ENCODE measurements around the gene PACSIN2. TPM values are rescaled to one million over a fixed set of nuclear protein-coding genes. Genes with fewer than 3 reads are reported as not detected.

PACSIN2 gene
- total RNA-seq, 8 experiments from 2014 or later = 23.1 to 61.2 (median 39.0) TPM

DNA sequence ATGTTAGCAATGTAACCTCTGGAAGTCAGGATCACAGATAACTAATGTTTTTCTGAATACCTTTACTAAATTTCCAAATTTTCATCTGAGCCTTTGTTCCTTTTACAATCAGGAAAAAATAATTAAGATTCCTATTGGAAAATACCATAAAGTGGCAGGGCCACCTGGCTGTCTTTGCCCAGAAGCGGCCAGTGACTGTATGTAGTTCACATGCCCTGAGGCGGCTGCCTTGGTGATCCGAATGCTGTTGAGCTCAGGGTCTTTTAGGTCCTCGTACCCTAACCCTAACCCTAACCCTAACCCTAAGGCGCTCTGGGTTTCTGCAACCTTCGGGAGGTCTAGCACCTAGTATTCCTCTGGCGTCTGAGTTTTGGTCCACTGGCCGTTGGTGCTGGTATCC is 149.4 kb downstream of the PACSIN2 start:
- Histone ChIP-seq H3K4me3 (no peak overlapping the region), H3K27ac (no peak overlapping the region), H3K4me1 (replicated peaks in 1 of 2) (peaks cover 2 to 3% of the 10 kb centered on the region in 2 donors)
- in situ Hi-C loops (cut with MboI; ENCODE audit: low pct_unique_long_range_greater_than_20kb in 2 of 9, low sequenced_read_pairs in 9 of 9, unreplicated experiment in 9 of 9) = no loop called here
- no peak for ATAC-seq (replicated peaks in 6 of 8)
- WGBS, 10 experiments = 70 to 100% (median 92%) methylated on average over 2 to 6 of the region's 8 CpGs; no CpG with 5 or more reads in 2 of the 10 experiments

DNA sequence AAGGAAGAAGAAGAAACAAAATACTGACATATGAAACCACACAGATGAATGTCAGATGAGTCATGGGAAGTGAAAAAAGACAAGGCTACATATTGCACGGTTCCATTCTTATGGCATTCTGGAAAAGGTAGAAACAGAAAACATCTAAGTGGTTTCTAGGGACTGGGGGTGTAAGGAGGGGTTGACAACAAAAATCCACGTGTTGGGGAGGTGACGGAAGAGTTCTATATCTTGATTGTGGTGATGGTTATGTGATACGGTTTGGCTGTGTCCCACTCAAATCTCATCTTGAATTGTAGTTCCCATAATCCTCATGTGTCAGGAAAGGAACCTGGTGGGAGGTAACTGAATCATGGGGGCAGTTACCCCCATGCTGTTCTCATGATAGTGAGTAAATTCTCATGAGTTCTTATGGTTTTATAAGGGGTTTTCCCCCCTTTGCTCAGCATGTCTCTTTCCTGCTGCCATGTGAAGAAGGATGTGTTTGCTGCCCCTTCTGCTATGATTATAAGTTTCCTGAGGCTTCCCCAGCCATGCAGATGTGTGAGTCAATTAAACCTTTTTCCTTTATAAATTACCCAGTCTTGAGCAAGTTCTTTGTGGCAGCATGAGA is 151.5 kb downstream of the PACSIN2 start:
- 40 to 93% (median 83%) methylated on average over 2 to 4 of the region's 4 CpGs; no CpG with 5 or more reads in 1 of the 10 experiments for WGBS, 10 experiments
- Histone ChIP-seq H3K4me3 (no peak overlapping the region), H3K27ac (no peak overlapping the region), H3K4me1 (replicated peaks in 1 of 2) (peaks cover 2 to 3% of the 10 kb centered on the region in 2 donors)
- in situ Hi-C loops (cut with MboI; ENCODE audit: low pct_unique_long_range_greater_than_20kb in 2 of 9, low sequenced_read_pairs in 9 of 9, unreplicated experiment in 9 of 9) = no loop called here
- no peak for ATAC-seq (replicated peaks in 6 of 8)

- in situ Hi-C loops (cut with MboI; ENCODE audit: low pct_unique_long_range_greater_than_20kb in 2 of 9, low sequenced_read_pairs in 9 of 9, unreplicated experiment in 9 of 9) = no loop called here
- Histone ChIP-seq H3K4me3 (no peak overlapping the region), H3K4me1 (replicated peaks in 1 of 2) (peaks cover 5 to 8% of the 10 kb centered on the region in 2 donors), H3K27ac (no peak overlapping the region)
- WGBS, 10 experiments = 68 to 100% (median 98%) methylated on average over 2 to 5 of the region's 7 CpGs; no CpG with 5 or more reads in 1 of the 10 experiments
- ATAC-seq (replicated peaks in 6 of 8) = no peak
Observed at GRCh38 chr22:42862045-42862734, 152.8 kb downstream of the PACSIN2 start.

GRCh38 chr22:42860968-42861367 is 154.0 kb downstream of the PACSIN2 start:
- Histone ChIP-seq H3K4me1 (replicated peaks in 1 of 2) (peaks cover 5 to 8% of the 10 kb centered on the region in 2 donors), H3K4me3 (no peak overlapping the region), H3K27ac (no peak overlapping the region)
- no peak for ATAC-seq (replicated peaks in 6 of 8)
- WGBS, 10 experiments = 68 to 80% (median 80%) methylated on average over 2 to 4 of the region's 4 CpGs; no CpG with 5 or more reads in 5 of the 10 experiments
- in situ Hi-C loops (cut with MboI; ENCODE audit: low pct_unique_long_range_greater_than_20kb in 2 of 9, low sequenced_read_pairs in 9 of 9, unreplicated experiment in 9 of 9) = no loop called here

GRCh38 chr22:42857845-42858481 is 157.0 kb downstream of the PACSIN2 start:
- ATAC-seq (replicated peaks in 6 of 8) = no peak
- H3K4me3 ChIP-seq = peak overlapping the region in 3 of 5 donors; percentile 69 to 73 (median 70)
- peak overlapping the region in 1 of 2 donors; percentile 98 for H3K27ac ChIP-seq
- H3K4me1 ChIP-seq (replicated peaks in 1 of 2) = peaks cover 15% of the 10 kb centered on the region in 2 donors
- in situ Hi-C loops (cut with MboI; ENCODE audit: low pct_unique_long_range_greater_than_20kb in 2 of 9, low sequenced_read_pairs in 9 of 9, unreplicated experiment in 9 of 9) = no loop called here
- 86 to 100% (median 98%) methylated on average over 1 to 14 of the region's 14 CpGs; no CpG with 5 or more reads in 1 of the 10 experiments for WGBS, 10 experiments

GRCh38 chr22:42856865-42857704 is 157.9 kb downstream of the PACSIN2 start, which contains the start of gene ARFGAP3:
Gene ARFGAP3, minus strand, starts transcription at chr22:42857273. Its CDS starts 91 bp downstream, at chr22:42857182.
- ATAC-seq (replicated peaks in 6 of 8) = peak; percentile 84 to 94 (median 87)
- Histone ChIP-seq H3K27ac (peak within 1 kb of the TSS; percentile 96 to 98), H3K4me1 (replicated peaks in 1 of 2) (peaks cover 15% of the 10 kb centered on the region in 2 donors), H3K4me3 (peak within 1 kb of the TSS; percentile 67 to 73 (median 70))
- in situ Hi-C loops (cut with MboI; ENCODE audit: low pct_unique_long_range_greater_than_20kb in 2 of 9, low sequenced_read_pairs in 9 of 9, unreplicated experiment in 9 of 9) = no loop called here
- 1% methylated on average over 17 of the region's 111 CpGs; no CpG with 5 or more reads in 9 of the 10 experiments for WGBS, 10 experiments

DNA sequence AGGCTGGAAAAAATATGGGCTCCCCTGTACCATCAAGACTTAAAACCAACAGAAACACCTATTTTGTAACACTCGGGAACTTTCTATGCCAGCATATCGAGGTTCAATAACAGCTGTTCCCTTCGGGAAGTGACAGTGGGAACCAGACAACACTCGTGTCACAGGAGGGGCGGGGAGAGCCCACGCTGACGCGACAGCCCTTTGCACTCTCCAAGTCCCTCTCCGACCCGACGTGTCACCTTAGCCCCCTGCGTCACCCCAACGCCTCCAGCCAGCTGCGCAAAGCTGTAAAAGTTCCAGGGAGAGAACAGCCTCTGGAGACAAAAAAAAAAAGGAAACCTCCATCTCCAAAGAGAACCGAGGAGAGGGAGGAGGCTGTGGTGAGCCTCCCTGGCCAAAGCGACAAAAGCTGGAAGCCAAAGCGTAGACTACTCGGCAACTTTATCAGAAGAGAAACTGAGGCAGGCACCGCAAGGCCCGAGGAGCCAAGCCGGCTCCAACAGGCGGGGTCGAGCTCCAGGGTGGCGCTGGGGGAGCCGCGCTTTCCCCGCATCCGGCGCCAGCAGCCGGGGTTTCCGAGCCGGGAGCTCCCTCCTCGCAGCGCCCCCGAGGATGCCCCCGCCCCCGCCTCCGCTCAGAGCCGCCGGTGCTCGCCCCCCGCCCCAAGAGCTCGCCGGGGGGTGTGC is 158.6 kb downstream of the PACSIN2 start:
- peaks cover 15% of the 10 kb centered on the region in 2 donors for H3K4me1 ChIP-seq (replicated peaks in 1 of 2)
- peak overlapping the region; percentile 96 to 98 for H3K27ac ChIP-seq
- in situ Hi-C loops (cut with MboI; ENCODE audit: low pct_unique_long_range_greater_than_20kb in 2 of 9, low sequenced_read_pairs in 9 of 9, unreplicated experiment in 9 of 9) = no loop called here
- H3K4me3 ChIP-seq = peak overlapping the region; percentile 67 to 73 (median 70)
- WGBS, 10 experiments = 0 to 5% (median 0%) methylated on average over 1 to 10 of the region's 44 CpGs; no CpG with 5 or more reads in 1 of the 10 experiments
- ATAC-seq (replicated peaks in 6 of 8) = peak; percentile 13 to 51 (median 40)

- in situ Hi-C loops (cut with MboI; ENCODE audit: low pct_unique_long_range_greater_than_20kb in 2 of 9, low sequenced_read_pairs in 9 of 9, unreplicated experiment in 9 of 9) = no loop called here
- no peak for ATAC-seq (replicated peaks in 6 of 8)
- H3K4me1 ChIP-seq (replicated peaks in 1 of 2) = peaks cover 15% of the 10 kb centered on the region in 2 donors
- H3K4me3 ChIP-seq = peak overlapping the region; percentile 67 to 73 (median 70)
- peak overlapping the region; percentile 96 to 98 for H3K27ac ChIP-seq
- 10 to 60% (median 43%) methylated on average over 1 to 4 of the region's 4 CpGs; no CpG with 5 or more reads in 1 of the 10 experiments for WGBS, 10 experiments
Observed at GRCh38 chr22:42855721-42856120, 159.2 kb downstream of the PACSIN2 start.

DNA sequence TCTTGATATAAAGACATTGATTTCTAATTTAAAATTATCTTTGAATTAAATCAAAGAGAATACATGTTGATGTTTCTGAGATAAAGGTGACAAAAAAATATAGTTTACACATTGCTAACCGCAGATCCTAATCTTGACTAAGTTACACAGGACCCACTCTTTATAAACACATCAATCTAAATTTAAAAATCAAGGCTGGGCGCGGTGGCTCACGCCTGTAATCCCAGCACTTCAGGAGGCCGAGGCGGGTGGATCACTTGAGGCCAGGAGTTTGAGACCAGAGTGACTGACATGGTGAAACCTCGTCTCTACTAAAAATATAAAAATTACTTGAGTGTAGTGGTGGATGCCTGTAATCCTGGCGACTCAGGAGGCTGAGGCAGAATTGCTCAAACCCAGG is 159.7 kb downstream of the PACSIN2 start:
- H3K4me1 ChIP-seq (replicated peaks in 1 of 2) = peaks cover 15% of the 10 kb centered on the region in 2 donors
- WGBS, 10 experiments = 17 to 100% (median 69%) methylated on average over 1 to 8 of the region's 8 CpGs; no CpG with 5 or more reads in 1 of the 10 experiments
- in situ Hi-C loops (cut with MboI; ENCODE audit: low pct_unique_long_range_greater_than_20kb in 2 of 9, low sequenced_read_pairs in 9 of 9, unreplicated experiment in 9 of 9) = no loop called here
- no peak for ATAC-seq (replicated peaks in 6 of 8)
- H3K27ac ChIP-seq = peak overlapping the region in 1 of 2 donors; percentile 98
- peak overlapping the region in 4 of 5 donors; percentile 69 to 73 (median 70) for H3K4me3 ChIP-seq

DNA sequence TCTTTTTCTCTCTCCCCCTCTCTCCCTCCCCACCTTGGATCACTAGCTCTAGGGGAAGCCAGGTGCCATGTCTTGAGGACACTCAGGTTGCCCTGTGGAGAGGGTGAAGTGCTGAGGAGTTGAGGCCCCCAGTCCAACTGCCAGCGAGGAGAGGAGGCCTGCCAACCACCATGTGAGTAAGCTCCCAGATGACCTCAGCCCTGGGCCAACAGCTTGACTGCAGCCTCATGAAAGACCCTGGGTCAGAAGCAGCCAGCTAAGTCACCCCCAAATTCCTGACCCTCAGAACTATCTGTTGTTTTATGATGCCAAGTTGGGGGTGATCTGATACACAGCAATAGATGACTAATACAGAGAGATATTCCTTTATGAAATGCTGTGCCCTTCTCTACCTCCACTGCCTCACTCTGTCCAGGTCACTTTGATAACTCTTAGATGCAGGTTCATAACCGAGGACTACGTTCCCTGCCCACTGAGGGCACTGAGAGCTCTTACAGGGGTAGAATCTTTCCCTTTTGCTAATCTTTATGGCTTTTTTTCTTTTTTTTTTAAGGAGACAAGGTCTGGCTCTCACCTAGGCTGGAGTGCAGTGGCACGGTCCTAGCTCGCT is 165.9 kb downstream of the PACSIN2 start:
- no peaks in the 10 kb centered on the region for H3K4me1 ChIP-seq (replicated peaks in 1 of 2)
- H3K4me3 ChIP-seq = no peak overlapping the region
- ATAC-seq (replicated peaks in 6 of 8) = no peak
- WGBS, 10 experiments = 71 to 94% (median 90%) methylated on average over 2 to 5 of the region's 5 CpGs; no CpG with 5 or more reads in 2 of the 10 experiments
- in situ Hi-C loops (cut with MboI; ENCODE audit: low pct_unique_long_range_greater_than_20kb in 2 of 9, low sequenced_read_pairs in 9 of 9, unreplicated experiment in 9 of 9) = no loop called here
- no peak overlapping the region for H3K27ac ChIP-seq

DNA sequence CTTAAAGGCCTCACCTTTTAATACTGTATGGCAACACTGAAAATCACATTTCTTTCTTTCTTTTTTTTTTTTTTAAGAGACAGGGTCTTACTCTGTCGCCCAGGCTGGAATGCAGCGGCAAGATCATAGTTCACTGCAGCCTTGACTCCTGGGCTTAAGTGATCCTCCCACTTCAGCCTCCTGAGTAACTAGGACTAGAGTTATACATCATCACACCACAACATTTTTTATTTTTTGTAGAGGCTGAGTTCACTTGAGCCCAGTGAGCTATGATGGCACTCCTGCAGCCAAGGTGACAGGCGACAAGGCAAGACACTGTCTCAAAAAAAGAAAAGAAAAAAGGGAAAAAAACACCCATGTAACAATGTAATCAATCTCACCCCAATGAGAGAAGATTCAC is 167.8 kb downstream of the PACSIN2 start:
- in situ Hi-C loops (cut with MboI; ENCODE audit: low pct_unique_long_range_greater_than_20kb in 2 of 9, low sequenced_read_pairs in 9 of 9, unreplicated experiment in 9 of 9) = no loop called here
- WGBS, 10 experiments = 68 to 100% (median 100%) methylated on average over 1 to 3 of the region's 3 CpGs; no CpG with 5 or more reads in 3 of the 10 experiments
- Histone ChIP-seq H3K4me1 (replicated peaks in 1 of 2) (no peaks in the 10 kb centered on the region), H3K4me3 (no peak overlapping the region), H3K27ac (no peak overlapping the region)
- no peak for ATAC-seq (replicated peaks in 6 of 8)
